Mesothelial cell of epicardium (in vitro differentiated cells): Measurements from ENCODE around the gene ACTC1. TPM values are rescaled to one million over a fixed set of nuclear protein-coding genes. Genes with fewer than 3 reads are reported as not detected.
"Not testable (repeated sequence)": the region's sequence is repeated elsewhere in the genome, so short reads cannot be mapped to it uniquely, and the experiment has no call there.

Experiments
- DNase-seq, 2 experiments: peaks; one replicate each; pipeline ENCODE4 v3.0.0; 2021; ENCODE audit warnings: low spot score in 2 of 2; ENCODE audit not compliant: unreplicated experiment in 2 of 2
- H3K27ac Mint-ChIP-seq: 2 replicates; pipeline ENCODE4 v1.8.0; 2021; ENCODE audit warnings: mixed read lengths
- H3K27me3 Mint-ChIP-seq: 2 replicates; pipeline ENCODE4 v1.8.0; 2021; ENCODE audit warnings: low read depth, mixed read lengths
- H3K36me3 Mint-ChIP-seq: 2 replicates; pipeline ENCODE4 v1.8.0; 2021; ENCODE audit warnings: mixed read lengths
- H3K4me1 Mint-ChIP-seq: 2 replicates; pipeline ENCODE4 v1.8.0; 2021; ENCODE audit warnings: mixed read lengths
- H3K4me3 Mint-ChIP-seq: 2 replicates; pipeline ENCODE4 v1.8.0; 2021; ENCODE audit warnings: mild to moderate bottlenecking, moderate library complexity, mixed read lengths
- H3K9me3 Mint-ChIP-seq: 2 replicates; pipeline ENCODE4 v1.8.0; 2021; ENCODE audit warnings: mixed read lengths
- total RNA-seq: library from RNA; stranded (reverse); gene quantifications from 3 replicates; pipeline ENCODE4 v1.2.1, GENCODE V29; 2021
- TF ChIP-seq, protein P1 (sequence below): fragments of 200-600 bp; sonication (generic); IDR thresholded peaks from one replicate; pipeline ENCODE4 v1.5.0; 2021; ENCODE audit warnings: antibody characterized with exemption; ENCODE audit not compliant: unreplicated experiment

The ACTC1 gene
- total RNA-seq, 1 donor from 2014 or later, result 5.4 TPM

DNA sequence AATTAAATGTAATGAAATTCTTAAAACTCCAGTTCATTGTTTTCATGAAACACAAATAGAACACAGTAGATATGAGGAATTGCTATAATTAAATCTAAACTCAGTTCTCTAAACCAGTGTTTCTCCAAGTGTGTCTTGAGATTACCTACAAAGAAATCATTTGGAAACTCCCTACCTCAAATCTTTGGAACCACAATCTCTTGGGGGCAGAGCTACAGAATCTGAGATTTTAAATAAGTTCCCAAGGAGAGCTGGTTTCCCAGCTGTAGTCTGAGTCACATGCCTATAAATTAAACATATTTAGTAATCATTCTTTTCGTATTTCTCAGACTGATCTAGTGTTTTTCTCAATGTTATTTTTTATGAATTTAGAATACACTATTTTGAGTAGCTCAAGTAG, 17.0 kb upstream of the ACTC1 start:
- no peak for DNase-seq
- Mint-ChIP-seq H3K27me3 (no peaks in the 10 kb centered on the region), H3K4me1 (peaks cover 10% of the 10 kb centered on the region), H3K27ac (no peak overlapping the region), H3K36me3 (no peaks in the 10 kb centered on the region), H3K9me3 (peaks cover 19% of the 10 kb centered on the region), H3K4me3 (no peak overlapping the region)
- TF ChIP-seq, protein P1, sequence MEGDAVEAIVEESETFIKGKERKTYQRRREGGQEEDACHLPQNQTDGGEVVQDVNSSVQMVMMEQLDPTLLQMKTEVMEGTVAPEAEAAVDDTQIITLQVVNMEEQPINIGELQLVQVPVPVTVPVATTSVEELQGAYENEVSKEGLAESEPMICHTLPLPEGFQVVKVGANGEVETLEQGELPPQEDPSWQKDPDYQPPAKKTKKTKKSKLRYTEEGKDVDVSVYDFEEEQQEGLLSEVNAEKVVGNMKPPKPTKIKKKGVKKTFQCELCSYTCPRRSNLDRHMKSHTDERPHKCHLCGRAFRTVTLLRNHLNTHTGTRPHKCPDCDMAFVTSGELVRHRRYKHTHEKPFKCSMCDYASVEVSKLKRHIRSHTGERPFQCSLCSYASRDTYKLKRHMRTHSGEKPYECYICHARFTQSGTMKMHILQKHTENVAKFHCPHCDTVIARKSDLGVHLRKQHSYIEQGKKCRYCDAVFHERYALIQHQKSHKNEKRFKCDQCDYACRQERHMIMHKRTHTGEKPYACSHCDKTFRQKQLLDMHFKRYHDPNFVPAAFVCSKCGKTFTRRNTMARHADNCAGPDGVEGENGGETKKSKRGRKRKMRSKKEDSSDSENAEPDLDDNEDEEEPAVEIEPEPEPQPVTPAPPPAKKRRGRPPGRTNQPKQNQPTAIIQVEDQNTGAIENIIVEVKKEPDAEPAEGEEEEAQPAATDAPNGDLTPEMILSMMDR, result no peak

DNA sequence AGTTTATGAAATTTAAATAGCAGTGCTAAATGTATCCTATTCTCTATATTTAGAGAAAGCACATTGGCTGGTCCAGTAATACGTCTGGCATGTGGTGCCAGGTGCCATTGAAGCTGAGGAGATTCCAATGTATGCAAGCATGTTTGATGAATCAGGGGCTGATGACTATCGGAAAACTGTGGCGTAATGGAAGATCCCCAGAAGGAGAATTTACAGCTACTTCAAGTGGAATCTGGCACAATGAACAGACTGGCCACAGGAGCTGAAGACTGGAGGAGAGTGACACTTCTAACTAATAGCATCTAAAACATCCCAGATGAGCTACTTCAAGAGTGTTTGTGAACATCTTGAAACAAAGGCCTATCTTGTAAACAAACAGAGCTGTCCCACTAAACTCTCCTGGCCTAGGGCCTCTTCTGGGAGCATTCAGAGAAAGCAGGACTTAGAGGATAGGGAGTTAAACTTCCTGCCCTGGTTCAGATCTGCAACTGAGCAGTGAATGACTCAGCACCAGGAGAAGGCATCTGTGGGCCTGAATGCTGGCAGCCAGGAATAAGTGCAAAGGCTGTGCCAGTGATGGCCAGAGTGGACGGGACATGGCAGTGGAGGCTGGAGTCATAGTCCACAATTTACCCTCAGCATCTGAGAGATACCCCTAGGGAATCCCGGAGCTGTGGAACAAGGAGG, 15.2 kb upstream of the ACTC1 start:
- TF ChIP-seq, protein P1, result no peak
- Mint-ChIP-seq H3K36me3 (no peaks in the 10 kb centered on the region), H3K4me3 (no peak overlapping the region), H3K27me3 (no peaks in the 10 kb centered on the region), H3K27ac (no peak overlapping the region), H3K4me1 (peaks cover 10% of the 10 kb centered on the region), H3K9me3 (peaks cover 28% of the 10 kb centered on the region)
- no peak for DNase-seq

DNA sequence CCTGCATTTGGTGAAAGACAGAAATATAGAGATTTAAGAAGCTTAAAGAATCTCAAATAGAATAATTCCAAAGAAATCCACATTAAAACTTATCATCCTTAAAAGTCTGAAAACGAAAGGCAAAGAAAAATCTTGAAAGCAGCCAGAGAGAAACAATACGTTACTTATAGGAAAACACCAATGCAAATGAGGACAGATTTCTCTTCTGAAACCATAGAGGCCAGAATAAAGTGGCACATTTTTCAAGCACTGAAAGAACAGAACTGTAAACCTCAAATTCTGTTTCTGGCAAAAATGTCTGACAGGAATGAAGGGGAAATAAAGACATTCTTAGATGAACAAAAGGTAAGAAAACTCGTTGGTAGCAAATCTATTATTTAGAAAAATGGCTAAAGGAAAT, 13.8 kb upstream of the ACTC1 start:
- Mint-ChIP-seq H3K4me3 (no peak overlapping the region), H3K27ac (no peak overlapping the region), H3K4me1 (peaks cover 10% of the 10 kb centered on the region), H3K9me3 (peaks cover 20% of the 10 kb centered on the region), H3K27me3 (no peaks in the 10 kb centered on the region), H3K36me3 (no peaks in the 10 kb centered on the region)
- DNase-seq, result no peak
- TF ChIP-seq, protein P1, result no peak

DNA sequence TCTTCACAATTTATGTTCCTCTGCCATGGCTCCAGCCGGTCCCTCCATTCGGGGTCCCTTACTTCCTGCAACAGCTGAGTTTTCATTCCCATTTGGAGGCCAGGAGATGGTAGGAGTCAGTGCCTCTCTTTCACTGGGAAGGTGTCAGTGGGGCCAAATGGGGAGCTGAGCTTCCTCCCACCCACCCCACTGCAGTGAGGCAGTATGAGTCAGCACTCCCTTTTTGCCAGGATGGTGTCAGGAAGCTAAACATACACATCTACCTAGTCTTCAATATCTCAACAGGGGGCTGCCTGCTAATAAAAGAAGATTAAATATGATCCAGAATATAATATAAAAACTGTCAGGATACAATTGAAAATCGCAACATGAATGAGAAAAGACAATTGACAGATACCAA, 12.7 kb upstream of the ACTC1 start:
- Mint-ChIP-seq H3K4me1 (peaks cover 6% of the 10 kb centered on the region), H3K27me3 (no peaks in the 10 kb centered on the region), H3K36me3 (no peaks in the 10 kb centered on the region), H3K27ac (no peak overlapping the region), H3K4me3 (no peak overlapping the region), H3K9me3 (peaks cover 20% of the 10 kb centered on the region)
- TF ChIP-seq, protein P1, result no peak
- no peak for DNase-seq

DNA sequence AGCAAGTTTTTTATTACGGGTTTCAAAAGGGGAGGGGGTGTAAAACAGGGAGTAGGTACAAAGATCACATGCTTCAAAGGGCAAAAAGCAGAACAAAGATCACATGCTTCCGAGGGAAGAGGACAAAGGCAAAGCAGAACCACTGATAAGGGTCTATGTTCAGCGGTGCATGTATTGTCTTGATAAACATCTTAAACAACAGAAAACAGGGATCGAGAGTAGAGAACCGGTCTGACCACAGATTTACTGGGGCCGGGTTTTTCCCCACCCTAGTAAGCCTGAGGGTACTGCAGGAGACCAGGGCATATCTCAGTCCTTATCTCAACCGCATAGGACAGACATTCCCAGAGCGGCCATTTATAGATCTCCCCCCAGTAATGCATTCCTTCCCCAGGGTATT, 11.9 kb upstream of the ACTC1 start:
- H3K27me3 Mint-ChIP-seq, H3K27ac Mint-ChIP-seq, H3K36me3 Mint-ChIP-seq, DNase-seq, H3K4me3 Mint-ChIP-seq, H3K4me1 Mint-ChIP-seq: not testable (repeated sequence)
- peaks cover 20% of the 10 kb centered on the region for H3K9me3 Mint-ChIP-seq

DNA sequence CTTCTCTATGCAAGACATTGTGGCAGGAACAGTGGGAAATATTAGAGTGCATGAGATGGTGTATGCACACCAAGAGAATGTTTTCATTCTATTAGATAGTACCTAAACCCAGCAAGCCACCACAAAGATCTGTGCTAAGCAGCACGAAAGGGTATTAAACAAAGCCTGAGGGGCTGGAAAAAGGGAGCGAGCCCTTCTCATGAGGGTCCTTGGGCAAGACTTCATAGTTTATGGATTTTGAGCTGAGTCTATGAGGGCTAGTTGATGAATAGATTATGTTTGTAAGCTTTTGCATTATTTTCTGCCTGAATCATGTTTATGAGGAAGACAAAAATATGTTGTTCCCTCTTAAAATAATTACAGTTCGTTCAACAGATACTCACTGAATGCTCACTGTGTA, 9.4 kb upstream of the ACTC1 start:
- Mint-ChIP-seq H3K4me1 (peaks cover 12% of the 10 kb centered on the region), H3K36me3 (no peaks in the 10 kb centered on the region), H3K9me3 (peaks cover 20% of the 10 kb centered on the region), H3K27me3 (no peaks in the 10 kb centered on the region), H3K4me3 (no peak overlapping the region), H3K27ac (no peak overlapping the region)
- TF ChIP-seq, protein P1, result no peak
- DNase-seq, result no peak
